K562 (cell line): ENCODE results near the gene IDH3G. TPM values are rescaled to one million over a fixed set of nuclear protein-coding genes. Genes with fewer than 3 reads are reported as not detected.
A peak's percentile ranks its signal among the peaks of the same experiment; 100 is the strongest.

ENCODE experiments used
- ARID1B ChIP-seq: fragments of 450-650 bp; IDR thresholded peaks from 2 replicates; pipeline ENCODE4 v1.6.1; 2016; ENCODE audit warnings: antibody characterized with exemption, mild to moderate bottlenecking, inconsistent platforms
- CTBP1 ChIP-seq: fragments of 450-650 bp; IDR thresholded peaks from 2 replicates; pipeline ENCODE4 v1.6.1; 2016; ENCODE audit warnings: borderline replicate concordance
- CXXC5 ChIP-seq: fragments of 250-450 bp; sonication (Bioruptor Pico); IDR thresholded peaks from 2 replicates; pipeline ENCODE4 v1.8.0; 2022; ENCODE audit warnings: inconsistent platforms, mild to moderate bottlenecking, moderate library complexity
- DDX20 ChIP-seq: fragments of 450-650 bp; IDR thresholded peaks from 2 replicates; pipeline ENCODE4 v1.6.1; 2016; ENCODE audit warnings: missing genetic modification characterization, low read depth, mild to moderate bottlenecking, missing compliant biosample characterization, moderate library complexity
- EWSR1 ChIP-seq: fragments of 450-650 bp; IDR thresholded peaks from 2 replicates; pipeline ENCODE4 v1.6.1; 2018; ENCODE audit warnings: borderline replicate concordance, mild to moderate bottlenecking, low read depth, moderate library complexity; ENCODE audit not compliant: partially characterized antibody
- HDAC1 ChIP-seq, 2 experiments: fragments of 450-650 bp; IDR thresholded peaks; 2 replicates each; pipeline ENCODE4 v1.6.1; 2016 to 2017; ENCODE audit warnings: inconsistent platforms in 1 of 2, mild to moderate bottlenecking in 1 of 2, moderate library complexity in 1 of 2
- KLF16 ChIP-seq: IDR thresholded peaks from 2 replicates; pipeline ENCODE4 v1.6.1; 2016; ENCODE audit warnings: antibody characterized with exemption
- LARP7 ChIP-seq: fragments of 450-650 bp; IDR thresholded peaks from 2 replicates; pipeline ENCODE4 v1.6.1; 2016
- POLR2A ChIP-seq: fragments of 450-650 bp; conservative IDR thresholded peaks from 2 replicates; pipeline ENCODE4 v1.6.1; 2016
- RBFOX2 ChIP-seq: fragments of 200-400 bp; formaldehyde crosslinking; IDR thresholded peaks from 2 replicates; pipeline ENCODE4 v1.6.1; 2017; ENCODE audit warnings: low read depth, mild to moderate bottlenecking, low read length, moderate library complexity
- RBM34 ChIP-seq: fragments of 200-400 bp; formaldehyde crosslinking; IDR thresholded peaks from 2 replicates; pipeline ENCODE4 v1.6.1; 2018; ENCODE audit warnings: low read length, borderline replicate concordance; ENCODE audit not compliant: insufficient read depth
- TCF3 ChIP-seq: sonication (generic); formaldehyde crosslinking; IDR thresholded peaks from 2 replicates; pipeline ENCODE4 v1.4.0; 2020; ENCODE audit warnings: mild to moderate bottlenecking, missing genetic modification reagents
- TRIM24 ChIP-seq, 2 experiments: fragments of 450-650 bp; IDR thresholded peaks; 2 replicates each; pipeline ENCODE4 v1.6.1; 2016
- ZNF232 ChIP-seq: sonication (generic); formaldehyde crosslinking; IDR thresholded peaks from 2 replicates; pipeline ENCODE4 v1.8.0; 2022; ENCODE audit warnings: mild to moderate bottlenecking, missing genetic modification reagents
- polyA plus RNA-seq, 8 experiments: library from polyadenylated mRNA; depleted of rRNA in 4 of 8; stranded (reverse) in 5 of 8; unstranded in 3 of 8; fragments of >200 nt; fragmentation: Nextera tagmentation in 2 of 8; fragmentation: Illumina TruSeq in 1 of 8; extraction: Ambion mirVana in 2 of 8; extraction: Trizol in 1 of 8; gene quantifications; 2 replicates each; pipeline versions ENCODE4 v1.2.1 to v1.2.3, GENCODE V29; 2011 to 2014; ENCODE audit warnings: inconsistent platforms in 1 of 8, missing spikeins in 1 of 8
- total RNA-seq, 7 experiments: library from RNA; depleted of rRNA in 6 of 7; stranded (reverse); fragments of >200 nt in 6 of 7; fragmentation: Illumina TruSeq in 2 of 7; extraction: Trizol in 2 of 7; gene quantifications; 2 replicates each; pipeline versions ENCODE4 v1.2.1 to v1.2.3, GENCODE V29; 2011 to 2021; ENCODE audit warnings: low replicate concordance in 1 of 7
- TF ChIP-seq, protein P1 (sequence below): IDR thresholded peaks from 3 replicates; pipeline ENCODE4 v1.6.1; 2011; ENCODE audit warnings: borderline replicate concordance, mild to moderate bottlenecking; ENCODE audit not compliant: insufficient read length, insufficient read depth
- TF ChIP-seq, protein P2 (sequence below): sonication (generic); formaldehyde crosslinking; IDR thresholded peaks from 2 replicates; pipeline ENCODE4 v1.8.1; 2022; ENCODE audit warnings: missing genetic modification reagents
- TF ChIP-seq, protein P3 (sequence below): fragments of 250-450 bp; sonication (Bioruptor Pico); IDR thresholded peaks from 2 replicates; pipeline ENCODE4 v1.5.0; 2021; ENCODE audit warnings: mild to moderate bottlenecking, moderate library complexity
- TF ChIP-seq, protein P4 (sequence below): fragments of 450-650 bp; IDR thresholded peaks from 2 replicates; pipeline ENCODE4 v1.7.1; 2018; ENCODE audit warnings: mild to moderate bottlenecking, low read depth; ENCODE audit not compliant: partially characterized antibody

The IDH3G gene
- total and polyA plus RNA-seq, 9 of the 15 experiments (the other 6 are each of a cell fraction or from before 2014, with no cell fraction given): 24.3 to 72.5 (median 37.9) TPM

DNA sequence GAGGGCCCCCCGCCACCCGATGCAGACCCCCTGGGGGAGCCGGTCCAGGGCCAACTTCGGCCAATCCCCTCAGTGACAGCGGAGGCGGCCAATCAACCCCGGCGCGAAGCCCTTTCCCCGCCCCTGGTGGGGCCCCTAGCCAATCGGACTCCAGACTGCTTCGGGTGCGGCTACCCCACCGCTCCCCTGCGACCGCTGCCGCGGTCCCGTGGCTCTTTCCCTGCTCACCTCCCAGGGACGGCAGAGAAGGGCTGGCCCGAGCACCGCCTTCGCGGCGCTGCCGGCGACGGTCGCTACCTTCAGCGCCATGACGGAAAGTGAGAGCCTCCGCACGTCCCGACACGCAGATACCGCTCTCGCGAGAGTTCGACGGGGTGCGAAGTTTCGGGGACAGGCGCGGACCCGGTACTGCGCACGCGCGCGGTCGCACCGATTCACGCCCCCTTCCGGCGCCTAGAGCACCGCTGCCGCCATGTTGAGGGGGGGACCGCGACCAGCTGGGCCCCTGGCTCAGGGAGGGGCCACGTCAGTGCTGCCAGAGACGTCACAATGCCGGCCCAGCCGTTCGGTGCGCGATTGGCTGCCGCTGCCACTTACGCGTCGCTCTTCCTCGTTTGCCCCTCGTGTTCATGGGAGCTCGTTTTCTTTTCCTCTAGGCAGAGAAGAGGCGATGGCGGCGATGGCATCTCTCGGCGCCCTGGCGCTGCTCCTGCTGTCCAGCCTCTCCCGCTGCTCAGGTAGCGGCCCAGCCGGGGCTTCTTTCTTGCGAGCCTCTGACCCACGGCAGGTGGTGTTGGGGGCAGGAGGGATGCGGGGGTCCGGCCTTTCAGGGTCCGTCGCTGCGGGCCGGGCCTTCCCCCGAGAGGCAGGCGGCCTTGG, at the start of gene IDH3G, which contains the start of gene SSR4 (continued):
- TF ChIP-seq POLR2A (peak; percentile 85), LARP7 (no peak), HDAC1 (IDR thresholded peaks at IDR 0.05) (peak in 1 of 2 experiments; percentile 67; a peak in 2 of 4 replicates), TCF3 (CRISPR knock-in tag) (0 out of 2 replicates have a peak, but pooled peaks have one; percentile 21), CXXC5 (peak; percentile 83), CTBP1 (peak; percentile 81), DDX20 (tag) (no peak), RBFOX2 (peak; percentile 96), ARID1B (no peak), TRIM24 (IDR thresholded peaks at IDR 0.05) (no peak), ZNF232 (peak; percentile 69; the same call in 1 of the 2 replicates), EWSR1 (no peak), KLF16 (no peak), RBM34 (no peak)
- TF ChIP-seq, protein P1, sequence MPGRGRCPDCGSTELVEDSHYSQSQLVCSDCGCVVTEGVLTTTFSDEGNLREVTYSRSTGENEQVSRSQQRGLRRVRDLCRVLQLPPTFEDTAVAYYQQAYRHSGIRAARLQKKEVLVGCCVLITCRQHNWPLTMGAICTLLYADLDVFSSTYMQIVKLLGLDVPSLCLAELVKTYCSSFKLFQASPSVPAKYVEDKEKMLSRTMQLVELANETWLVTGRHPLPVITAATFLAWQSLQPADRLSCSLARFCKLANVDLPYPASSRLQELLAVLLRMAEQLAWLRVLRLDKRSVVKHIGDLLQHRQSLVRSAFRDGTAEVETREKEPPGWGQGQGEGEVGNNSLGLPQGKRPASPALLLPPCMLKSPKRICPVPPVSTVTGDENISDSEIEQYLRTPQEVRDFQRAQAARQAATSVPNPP: no peak
- TF ChIP-seq, protein P2, sequence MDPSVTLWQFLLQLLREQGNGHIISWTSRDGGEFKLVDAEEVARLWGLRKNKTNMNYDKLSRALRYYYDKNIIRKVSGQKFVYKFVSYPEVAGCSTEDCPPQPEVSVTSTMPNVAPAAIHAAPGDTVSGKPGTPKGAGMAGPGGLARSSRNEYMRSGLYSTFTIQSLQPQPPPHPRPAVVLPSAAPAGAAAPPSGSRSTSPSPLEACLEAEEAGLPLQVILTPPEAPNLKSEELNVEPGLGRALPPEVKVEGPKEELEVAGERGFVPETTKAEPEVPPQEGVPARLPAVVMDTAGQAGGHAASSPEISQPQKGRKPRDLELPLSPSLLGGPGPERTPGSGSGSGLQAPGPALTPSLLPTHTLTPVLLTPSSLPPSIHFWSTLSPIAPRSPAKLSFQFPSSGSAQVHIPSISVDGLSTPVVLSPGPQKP: no peak
- TF ChIP-seq, protein P3, sequence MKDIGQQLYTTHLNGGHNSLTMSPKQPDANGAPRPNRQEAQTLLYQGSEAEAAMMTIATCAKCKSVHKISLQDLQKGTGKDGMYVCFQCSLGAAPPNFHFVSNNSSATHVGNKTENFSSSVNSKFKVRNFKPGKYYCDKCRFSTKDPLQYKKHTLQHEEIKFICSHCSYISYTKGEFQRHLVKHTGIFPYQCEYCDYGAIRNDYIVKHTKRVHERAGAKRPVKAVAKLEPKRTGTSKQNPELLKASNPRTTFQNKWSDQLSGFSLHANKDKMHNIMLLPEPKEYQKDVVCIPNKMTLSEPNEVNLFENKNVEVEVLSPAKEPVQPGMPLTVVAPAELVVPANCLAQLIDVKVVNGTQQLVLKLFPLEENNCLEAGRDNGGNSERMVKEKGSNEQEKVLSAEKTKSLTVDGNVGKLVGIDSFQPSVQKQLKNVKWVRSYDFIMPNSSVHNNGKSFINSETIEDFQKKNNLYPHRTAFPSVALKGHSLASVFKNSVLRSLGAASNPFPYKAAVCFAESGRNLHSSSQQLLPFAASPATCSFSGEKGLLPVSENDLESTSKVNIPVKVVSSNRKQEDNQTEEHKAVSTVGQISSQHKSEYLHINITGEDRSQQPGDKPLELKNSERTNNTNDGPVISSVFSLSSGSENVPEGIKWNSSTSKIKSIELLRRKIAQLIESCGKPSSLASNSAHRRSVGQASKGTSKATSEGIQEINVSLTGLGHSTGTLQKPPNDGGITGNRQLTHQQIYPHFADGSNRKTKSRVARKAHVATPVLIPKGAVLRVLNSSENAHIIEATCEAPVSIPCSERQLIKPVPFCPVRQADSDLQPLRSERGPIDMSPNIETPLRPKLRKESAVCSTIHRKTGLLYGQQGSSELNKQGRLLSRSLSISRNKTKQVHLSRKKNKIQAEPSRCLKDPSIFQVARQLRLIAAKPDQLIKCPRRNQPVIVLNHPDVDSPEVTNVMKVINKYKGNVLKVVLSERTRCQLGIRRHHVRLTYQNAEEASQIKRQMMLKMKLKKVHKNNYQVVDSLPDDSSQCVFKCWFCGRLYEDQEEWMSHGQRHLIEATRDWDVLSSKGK (CRISPR knock-in tag): no peak
- TF ChIP-seq, protein P4, sequence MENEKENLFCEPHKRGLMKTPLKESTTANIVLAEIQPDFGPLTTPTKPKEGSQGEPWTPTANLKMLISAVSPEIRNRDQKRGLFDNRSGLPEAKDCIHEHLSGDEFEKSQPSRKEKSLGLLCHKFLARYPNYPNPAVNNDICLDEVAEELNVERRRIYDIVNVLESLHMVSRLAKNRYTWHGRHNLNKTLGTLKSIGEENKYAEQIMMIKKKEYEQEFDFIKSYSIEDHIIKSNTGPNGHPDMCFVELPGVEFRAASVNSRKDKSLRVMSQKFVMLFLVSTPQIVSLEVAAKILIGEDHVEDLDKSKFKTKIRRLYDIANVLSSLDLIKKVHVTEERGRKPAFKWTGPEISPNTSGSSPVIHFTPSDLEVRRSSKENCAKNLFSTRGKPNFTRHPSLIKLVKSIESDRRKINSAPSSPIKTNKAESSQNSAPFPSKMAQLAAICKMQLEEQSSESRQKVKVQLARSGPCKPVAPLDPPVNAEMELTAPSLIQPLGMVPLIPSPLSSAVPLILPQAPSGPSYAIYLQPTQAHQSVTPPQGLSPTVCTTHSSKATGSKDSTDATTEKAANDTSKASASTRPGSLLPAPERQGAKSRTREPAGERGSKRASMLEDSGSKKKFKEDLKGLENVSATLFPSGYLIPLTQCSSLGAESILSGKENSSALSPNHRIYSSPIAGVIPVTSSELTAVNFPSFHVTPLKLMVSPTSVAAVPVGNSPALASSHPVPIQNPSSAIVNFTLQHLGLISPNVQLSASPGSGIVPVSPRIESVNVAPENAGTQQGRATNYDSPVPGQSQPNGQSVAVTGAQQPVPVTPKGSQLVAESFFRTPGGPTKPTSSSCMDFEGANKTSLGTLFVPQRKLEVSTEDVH: no peak
